ENCODE results near the gene GRID1. TPM values are rescaled to one million over a fixed set of nuclear protein-coding genes. Genes with fewer than 3 reads are reported as not detected.

GRID1 gene
- total RNA-seq, 2 donors from 2014 or later, result 0.52 to 0.59 TPM

DNA sequence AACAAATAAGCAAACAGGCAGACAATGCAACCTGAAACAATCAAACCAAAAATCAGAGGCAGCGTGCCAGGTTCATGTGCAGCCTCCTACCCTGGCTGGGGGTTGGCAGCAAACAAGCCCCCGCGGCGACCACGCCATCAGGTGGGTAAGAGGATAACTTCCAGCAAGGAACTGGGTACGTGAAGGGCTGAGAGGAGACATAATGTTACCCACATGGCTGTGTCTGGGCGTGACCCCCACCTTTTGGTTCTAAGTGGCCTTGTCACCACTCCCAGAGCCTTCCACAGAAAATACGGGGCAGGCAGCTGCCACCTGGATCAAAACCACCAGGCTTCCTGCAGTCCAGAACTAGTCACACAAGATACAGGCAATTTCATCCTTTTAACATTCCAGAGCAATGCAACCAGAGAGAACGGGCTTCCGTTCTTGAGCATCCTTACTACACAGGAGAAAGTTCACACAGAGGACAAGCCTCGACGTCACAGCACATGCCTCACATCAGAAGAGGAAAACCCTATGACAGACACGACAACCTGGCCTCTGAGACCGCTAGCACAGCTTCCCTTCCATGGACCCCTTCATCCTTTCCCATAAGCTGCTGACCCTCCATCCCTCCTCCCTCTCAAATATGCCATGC, 171.0 kb downstream of the GRID1 start:
- ATAC-seq, result no peak
- no peak for DNase-seq
- intact Hi-C loops (cut with DNase I), result no loop called here

DNA sequence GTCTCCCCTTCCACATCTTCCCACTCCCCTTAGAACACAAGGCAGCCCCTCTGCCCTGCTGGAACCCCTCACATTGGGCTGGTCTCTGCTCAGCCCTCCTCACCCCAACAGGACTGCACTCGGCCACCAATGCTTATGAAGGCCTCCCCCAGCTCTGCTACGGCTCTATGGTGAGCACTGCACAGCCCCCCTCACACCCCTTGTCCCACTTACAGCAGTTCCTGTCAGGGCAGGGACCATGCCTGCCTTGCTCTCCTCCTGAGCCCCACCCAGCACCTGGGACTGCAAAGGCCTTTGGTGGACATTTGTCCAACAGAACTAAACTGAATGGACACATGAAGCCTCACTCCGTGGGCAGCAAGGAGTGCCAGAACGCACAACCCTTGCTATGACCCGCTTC, 171.9 kb downstream of the GRID1 start:
- no peak for ATAC-seq
- no peak for DNase-seq
- intact Hi-C loops (cut with DNase I), result no loop called here

DNA sequence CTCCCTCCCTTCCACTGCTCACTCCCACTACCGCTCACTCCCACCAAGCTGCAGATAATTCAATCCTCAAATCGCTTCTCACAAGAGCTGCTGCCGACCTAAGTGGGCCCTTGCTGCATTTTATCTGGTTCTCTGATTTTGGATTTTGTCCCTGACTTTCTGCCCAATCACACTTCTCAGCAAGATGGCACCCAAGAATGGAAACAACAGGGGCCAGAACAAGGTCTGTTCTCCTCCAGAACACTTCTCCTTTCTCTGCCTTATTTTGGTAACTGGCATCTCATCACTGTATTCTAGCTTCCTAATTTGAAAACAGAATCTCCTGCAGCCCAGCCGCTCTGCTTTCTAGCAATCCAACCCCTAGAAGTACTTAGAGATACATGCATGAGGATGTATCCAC, 172.8 kb downstream of the GRID1 start:
- ATAC-seq, result no peak
- intact Hi-C loops (cut with DNase I), result no loop called here
- DNase-seq, result no peak

DNA sequence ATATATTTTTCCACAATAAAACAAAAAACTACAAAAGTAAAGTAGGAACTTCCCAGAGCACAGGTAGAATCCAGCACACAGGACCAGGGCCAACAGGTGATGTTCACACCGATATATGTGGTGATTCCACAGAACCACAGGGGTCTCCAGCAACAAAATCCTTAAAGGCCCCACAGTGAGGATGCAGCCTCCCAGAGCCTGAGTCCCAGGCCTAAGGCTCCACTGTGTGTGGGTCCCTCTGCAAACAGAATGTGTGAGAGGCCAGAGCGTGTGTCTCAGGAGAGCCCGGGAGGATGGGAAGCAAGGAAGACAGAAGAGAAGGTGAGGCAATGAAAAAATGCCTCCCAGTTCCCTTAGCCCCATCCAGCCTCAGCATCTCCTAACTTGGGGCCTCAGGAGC, 173.9 kb downstream of the GRID1 start:
- DNase-seq (no peak), ATAC-seq (no peak)
- intact Hi-C loops (cut with DNase I), result no loop called here

- intact Hi-C loops (cut with DNase I), result no loop called here
- ATAC-seq (no peak), DNase-seq (no peak)
Observed at GRCh38 chr10:86192147-86192546, 174.4 kb downstream of the GRID1 start.

- intact Hi-C loops (cut with DNase I), result no loop called here
- ATAC-seq (no peak), DNase-seq (no peak)
Observed at GRCh38 chr10:86191686-86192085, 174.9 kb downstream of the GRID1 start.

DNA sequence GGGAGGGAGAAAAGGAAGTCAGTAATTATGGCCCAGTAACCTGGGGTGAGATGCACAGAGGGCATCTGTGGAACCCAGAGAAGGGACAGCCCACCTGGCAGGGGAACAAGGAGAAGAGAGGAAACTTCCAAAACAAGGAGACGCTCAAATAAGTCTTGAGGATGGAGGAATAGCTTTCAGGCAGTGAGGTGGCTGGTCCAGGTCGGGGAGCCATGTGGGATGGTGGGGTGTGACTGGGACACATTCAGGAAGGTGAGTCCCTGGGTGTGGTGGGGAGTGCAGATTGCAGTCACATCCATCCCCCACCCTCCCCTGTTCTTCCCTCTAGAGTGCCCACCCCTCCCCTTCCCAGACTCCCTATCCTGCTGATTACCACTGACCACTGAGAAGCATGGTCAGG, 175.4 kb downstream of the GRID1 start:
- no peak for ATAC-seq
- intact Hi-C loops (cut with DNase I), result no loop called here
- DNase-seq, result no peak

DNA sequence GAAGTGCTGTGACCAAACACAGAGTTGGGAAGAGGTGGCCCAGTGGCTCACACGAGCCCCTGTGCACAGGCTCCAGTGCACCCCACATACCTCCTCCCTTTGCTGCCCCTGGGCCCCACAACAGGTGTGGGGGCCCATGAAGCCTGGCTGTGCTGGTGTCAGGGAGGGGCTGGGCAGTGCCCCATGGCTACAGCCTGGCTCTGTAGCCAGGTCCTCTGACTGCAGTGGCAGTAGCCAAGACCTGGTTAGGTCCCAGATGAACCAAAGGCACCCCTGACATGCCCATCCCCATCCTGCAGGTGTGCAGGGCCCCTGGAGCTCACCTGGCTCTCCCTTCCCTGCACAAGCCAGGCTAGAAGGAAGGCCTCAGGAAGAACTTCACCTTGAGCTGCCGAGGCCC, 176.3 kb downstream of the GRID1 start:
- ATAC-seq (no peak), DNase-seq (no peak)
- intact Hi-C loops (cut with DNase I), result no loop called here

- intact Hi-C loops (cut with DNase I), result no loop called here
- ATAC-seq (no peak), DNase-seq (no peak)
Observed at GRCh38 chr10:86189891-86190290, 176.7 kb downstream of the GRID1 start.

DNA sequence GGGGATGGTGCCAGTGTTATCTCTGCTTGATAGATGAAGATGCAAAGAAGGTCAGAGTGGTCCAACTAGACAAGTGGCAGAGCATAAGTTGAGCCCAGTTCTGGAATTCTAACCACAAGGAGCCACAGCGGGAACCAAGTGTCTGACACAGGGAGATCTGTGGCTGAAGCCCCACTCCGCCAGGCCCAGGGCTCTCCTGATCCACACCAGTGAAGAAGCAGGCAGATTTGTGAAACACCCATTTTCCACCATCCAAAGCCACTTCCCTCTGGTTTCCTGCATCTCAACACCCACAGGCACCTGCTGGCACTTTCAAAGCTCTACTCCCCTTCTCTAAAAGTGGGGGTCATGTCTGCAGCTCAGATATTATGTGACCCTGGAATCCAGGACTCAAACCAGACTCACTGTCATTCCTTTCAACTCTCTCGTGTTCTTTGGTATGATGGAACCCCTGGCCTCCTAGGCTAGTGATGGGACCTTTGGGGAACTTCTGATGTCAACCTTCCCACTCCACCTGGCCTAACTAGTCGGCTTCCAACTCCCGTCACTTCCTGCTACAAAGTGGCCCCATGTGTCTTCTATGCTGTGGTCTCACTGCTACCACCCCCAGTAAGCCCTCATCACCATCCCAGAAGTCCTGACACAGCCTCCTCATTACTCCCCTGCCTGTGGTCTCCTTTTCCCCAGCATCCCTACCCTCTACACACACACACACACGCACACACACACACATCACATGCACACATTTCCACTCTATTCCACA, 177.6 kb downstream of the GRID1 start:
- intact Hi-C loops (cut with DNase I), result no loop called here
- ATAC-seq (no peak), DNase-seq (no peak)

DNA sequence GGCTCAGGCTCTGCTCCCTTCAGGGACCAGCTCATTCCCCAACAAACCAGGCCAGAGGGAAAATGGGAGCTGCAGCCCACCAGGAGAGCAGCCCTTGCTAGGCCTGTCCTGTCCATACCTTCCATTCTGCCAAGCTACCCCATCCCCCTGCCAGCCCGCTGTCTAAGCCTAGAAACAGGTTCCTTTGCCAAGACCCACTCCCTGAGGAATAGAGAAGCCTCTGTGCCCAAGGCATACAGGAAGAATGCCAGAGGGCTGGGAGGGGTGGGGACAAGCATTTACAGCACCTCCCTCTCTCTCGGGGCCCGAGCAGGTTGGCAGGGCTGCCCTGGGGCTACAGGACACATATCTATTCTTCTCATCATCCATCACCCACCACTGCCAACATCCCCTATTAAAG, 178.3 kb downstream of the GRID1 start:
- DNase-seq, result no peak
- intact Hi-C loops (cut with DNase I), result no loop called here

DNA sequence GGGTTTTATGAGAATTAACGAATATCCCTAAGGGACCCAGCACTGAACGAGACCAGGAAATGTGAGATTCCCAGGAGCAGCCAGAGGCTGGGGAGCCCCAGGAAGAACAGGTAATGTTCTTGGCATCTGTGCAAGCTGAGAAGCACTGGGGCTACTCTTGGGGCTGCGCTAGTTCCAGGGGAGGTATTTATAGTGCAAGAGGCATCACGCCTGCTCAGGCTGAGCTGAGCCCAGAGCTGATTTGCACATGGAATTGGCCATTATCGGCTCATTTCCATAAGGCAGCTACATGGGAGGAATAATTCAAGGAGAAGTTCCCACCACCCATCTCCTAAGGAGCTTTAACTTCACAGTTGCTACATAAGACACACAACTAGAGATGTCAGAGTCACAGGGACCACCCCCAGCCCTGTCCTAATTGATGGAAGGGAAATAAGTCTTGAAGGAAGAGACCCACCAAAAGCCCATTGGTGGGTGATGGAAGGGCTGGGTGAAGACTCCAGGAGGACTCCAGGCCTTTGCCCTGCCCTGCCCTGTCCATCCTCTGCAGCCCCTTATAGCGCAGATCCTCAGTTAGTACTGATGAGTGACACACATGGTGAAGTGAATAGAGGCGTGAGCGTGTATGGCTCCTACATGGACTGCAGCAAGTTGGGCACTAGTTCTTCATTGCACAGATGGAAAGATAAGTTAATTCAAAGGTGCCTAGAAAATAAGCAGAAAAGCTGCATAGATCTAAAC, 178.9 kb downstream of the GRID1 start:
- ATAC-seq, result no peak
- intact Hi-C loops (cut with DNase I), result no loop called here

More for the DNA sequence above, 178.3 kb downstream of the GRID1 start:
- peak in 1 of 2 donors; percentile 67 for ATAC-seq

DNA sequence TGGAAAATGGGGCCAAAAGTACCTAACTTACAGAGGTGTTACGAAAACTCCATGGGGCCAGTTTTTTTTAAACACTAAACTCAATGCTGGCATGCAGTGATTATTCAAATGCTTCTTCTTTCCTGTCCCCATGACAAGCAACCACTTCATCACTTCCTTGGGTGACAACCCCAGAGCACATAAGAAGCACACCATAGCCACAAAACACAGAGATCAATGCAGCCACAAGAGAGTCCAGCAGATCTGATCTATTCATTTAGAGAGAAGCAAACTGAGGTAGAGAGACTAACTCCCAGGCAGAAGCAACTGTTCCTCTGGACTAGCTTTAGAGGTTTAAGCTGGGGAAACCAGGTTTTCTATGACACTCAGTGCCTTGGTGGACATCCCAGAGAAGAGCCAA, 180.0 kb downstream of the GRID1 start:
- intact Hi-C loops (cut with DNase I), result no loop called here
- no peak for DNase-seq
- no peak for ATAC-seq

More for the DNA sequence above, 178.9 kb downstream of the GRID1 start:
- DNase-seq, result no peak

DNA sequence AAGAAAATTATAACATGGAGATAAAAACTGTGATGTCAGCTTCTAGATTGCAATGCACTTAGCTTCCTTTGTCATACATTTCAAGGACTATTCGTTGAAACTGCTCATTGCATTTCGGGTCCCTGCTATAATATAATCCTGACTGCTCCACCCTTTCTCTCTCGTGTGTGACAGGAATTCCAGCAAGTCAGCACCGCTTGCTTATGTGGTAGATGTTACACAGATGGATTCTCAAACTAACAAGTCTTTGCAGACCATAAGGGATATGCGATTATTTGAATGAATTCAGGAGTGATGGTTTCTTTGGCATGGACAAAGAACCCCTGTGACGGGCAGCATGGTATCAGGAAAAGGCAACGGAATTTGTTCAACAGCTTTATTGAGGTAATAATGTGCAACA, 184.0 kb downstream of the GRID1 start:
- intact Hi-C loops (cut with DNase I), result no loop called here
- no peak for DNase-seq
- no peak for ATAC-seq

- DNase-seq, result no peak
- intact Hi-C loops (cut with DNase I), result no loop called here
- ATAC-seq, result no peak
Observed at GRCh38 chr10:86182150-86182549, 184.4 kb downstream of the GRID1 start.

DNA sequence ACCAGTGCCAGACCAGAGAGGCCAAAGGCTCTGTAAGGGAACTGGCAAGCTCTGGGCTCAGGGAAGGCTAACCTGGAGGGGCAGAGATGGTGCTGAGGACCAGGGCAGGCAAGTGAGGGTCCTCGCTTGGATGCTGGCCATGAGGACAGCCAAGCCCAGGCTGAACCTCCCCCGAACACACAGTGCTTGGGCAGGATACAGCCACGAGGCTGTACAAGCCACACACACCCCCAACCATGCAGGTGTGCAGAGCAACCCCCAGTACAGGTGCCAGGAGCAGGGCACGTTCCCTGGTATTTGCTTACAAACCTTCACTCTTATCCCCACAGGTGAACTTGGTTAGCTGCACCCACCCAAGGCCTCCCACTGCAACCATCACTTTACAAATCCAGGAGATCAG, 185.7 kb downstream of the GRID1 start:
- no peak for DNase-seq
- intact Hi-C loops (cut with DNase I), result no loop called here
- ATAC-seq, result no peak

- intact Hi-C loops (cut with DNase I), result no loop called here
- DNase-seq, result no peak
- ATAC-seq, result no peak
Observed at GRCh38 chr10:86179961-86180360, 186.6 kb downstream of the GRID1 start.

GRCh38 chr10:86179153-86179524, 187.5 kb downstream of the GRID1 start:
- ATAC-seq, result no peak
- no peak for DNase-seq

GRCh38 chr10:86178401-86179152, 188.0 kb downstream of the GRID1 start:
- no peak for ATAC-seq
- DNase-seq, result no peak
- intact Hi-C loops (cut with DNase I), result no loop called here

More at GRCh38 chr10:86179153-86179524, 187.5 kb downstream of the GRID1 start:
- intact Hi-C loops (cut with DNase I), result no loop called here

All from left cardiac atrium (tissue), 4 donors.